DMS 273 treated with DMSO at 0.1 percent for 48 hours (cell line): ENCODE results near the gene RETREG3.

Experiments
- DNase-seq: peaks from one replicate; lab custom pipeline; 2025; lab: John Stamatoyannopoulos, UW

Gene RETREG3

GRCh38 chr17:42531455-42532354, 77.5 kb downstream of the RETREG3 start:
- DNase-seq: no peak

GRCh38 chr17:42530952-42531454, 78.2 kb downstream of the RETREG3 start:
- DNase-seq: no peak
